ENCODE measurements around the gene KCNRG. TPM values are rescaled to one million over a fixed set of nuclear protein-coding genes. Genes with fewer than 3 reads are reported as not detected.

Gene KCNRG
- total and polyA plus RNA-seq, 2 of the 4 experiments (the other 2 are of a cell fraction), result 0.51 to 2.7 TPM

DNA sequence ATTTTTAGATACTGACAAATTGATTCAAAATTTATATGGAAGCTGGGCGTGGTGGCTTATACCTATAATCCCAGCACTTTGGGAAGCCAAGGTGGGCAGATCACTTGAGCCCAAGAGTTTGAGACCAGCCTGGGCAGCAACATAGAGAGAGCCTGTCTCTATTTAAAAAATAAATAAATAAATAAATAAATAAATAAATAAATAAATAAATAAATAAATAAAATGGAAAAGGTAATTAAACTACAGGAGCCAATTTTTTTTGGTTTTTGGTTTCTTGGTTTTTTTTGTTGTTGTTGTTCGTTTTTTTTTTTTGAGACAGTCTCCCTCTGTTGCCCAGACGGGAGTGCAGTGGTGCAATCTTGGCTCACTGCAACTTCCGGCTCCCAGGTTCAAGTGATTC lies 47.8 kb upstream of the KCNRG start (continued):
- TF ChIP-seq MAZ (IDR thresholded peaks at IDR 0.05; ENCODE audit: borderline replicate concordance, low read depth, low read length) (no peak), CEBPB (IDR thresholded peaks at IDR 0.05; ENCODE audit: low read depth, low read length) (no peak), SMC3 (IDR thresholded peaks at IDR 0.05; ENCODE audit: low read depth, low read length) (no peak)

DNA sequence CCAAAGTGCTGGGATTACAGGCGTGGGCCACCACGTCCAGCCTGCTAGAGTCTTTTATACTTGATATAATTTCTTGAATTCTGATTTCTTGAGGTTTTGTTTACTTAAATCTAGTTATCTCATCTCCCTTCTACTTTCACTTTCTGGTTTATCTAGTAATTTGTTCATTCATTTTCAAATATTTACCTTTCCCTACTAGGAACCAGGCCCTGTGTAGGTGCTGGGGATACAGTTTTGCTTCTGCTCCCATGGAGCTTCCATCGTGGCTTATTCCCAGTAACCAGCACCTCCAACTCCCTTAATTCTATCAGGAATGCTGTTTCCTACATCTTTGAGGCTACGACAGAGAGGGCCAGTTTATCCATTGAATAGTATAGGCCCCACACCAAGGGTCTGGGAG lies 42.5 kb upstream of the KCNRG start:
- Histone ChIP-seq H3K56ac (ENCODE audit: extremely low read depth, insufficient read depth, low read length) (no peak overlapping the region), H3K79me1 (ENCODE audit: low read depth in 1 of 2, low read length in 2 of 2) (no peaks in the 10 kb centered on the region), H3K4ac (ENCODE audit: low read depth, low read length) (no peak overlapping the region), H4K20me1 (ENCODE audit: insufficient read depth, low read length) (no peaks in the 10 kb centered on the region), H3K9me1 (ENCODE audit: insufficient read depth, low read length) (no peaks in the 10 kb centered on the region), H4K5ac (ENCODE audit: low read depth, low read length) (no peak overlapping the region), H2AK5ac (ENCODE audit: low read depth, low read length) (no peak overlapping the region), H2BK120ac (ENCODE audit: low read depth, low read length) (no peak overlapping the region), H2BK5ac (ENCODE audit: low read depth, low read length, poor library complexity, severe bottlenecking) (no peak overlapping the region), H3K27me3 (ENCODE audit: control insufficient read depth, insufficient read depth, low read length) (no peaks in the 10 kb centered on the region), H2BK20ac (ENCODE audit: low read depth, low read length) (no peak overlapping the region), H3K9ac (ENCODE audit: low read depth, low read length) (no peak overlapping the region), H2AFZ (replicated peaks; ENCODE audit: low read length, poor library complexity) (no peak overlapping the region), H3K18ac (ENCODE audit: low read depth, low read length) (no peak overlapping the region), H2BK15ac (ENCODE audit: low read depth, low read length) (no peak overlapping the region), H3K9me3 (ENCODE audit: control insufficient read depth, insufficient read depth, low read length) (no peaks in the 10 kb centered on the region), H3K4me3 (ENCODE audit: insufficient read depth, low read depth, low read length) (no peak overlapping the region), H2AK9ac (replicated peaks; ENCODE audit: low read depth, low read length, poor library complexity) (no peak overlapping the region), H4K8ac (ENCODE audit: low read depth in 2 of 2, low read length in 2 of 2) (no peak overlapping the region), H3K4me1 (ENCODE audit: control insufficient read depth, insufficient read depth, low read length) (peaks cover 4% of the 10 kb centered on the region), H3K23ac (ENCODE audit: low read depth, low read length) (no peak overlapping the region), H3K36me3 (ENCODE audit: control insufficient read depth, insufficient read depth, low read length) (no peaks in the 10 kb centered on the region), H3K14ac (replicated peaks; ENCODE audit: low read depth, low read length) (no peak overlapping the region), H3K4me2 (ENCODE audit: low read depth, low read length) (peak overlapping the region; percentile 50), H3K27ac (ENCODE audit: insufficient read depth, low read length) (no peak overlapping the region), H4K91ac (ENCODE audit: insufficient read depth, low read depth, low read length) (no peak overlapping the region)
- no TSS peak for BruUV-seq (replicated peaks)
- DNase-seq, result no peak
- CTCF ChIA-PET, result interaction anchor here (1.4 kb wide), 1 partner anchor 25 kb away, joined by 6 read pairs; no protein-coding TSS in a partner anchor
- dilution Hi-C loops (cut with HindIII; ENCODE audit: low sequenced_read_pairs, unreplicated experiment) (no loop called here), intact Hi-C loops (cut with micrococcal nuclease) (loop anchor here (1.0 kb wide), 1 partner anchor 26 kb away; no protein-coding TSS in a partner anchor), in situ Hi-C loops (cut with MboI; ENCODE audit: low sequenced_read_pairs) (loop anchor here (10.0 kb wide), 1 partner anchor 1102 kb away; no protein-coding TSS in a partner anchor)
- no peak for ATAC-seq (ENCODE audit: low read depth)
- no CpG with 5 or more reads among the region's 4 CpGs for WGBS, 2 experiments (ENCODE audit: extremely low coverage in 2 of 2, insufficient read length in 1 of 2)
- POLR2A ChIA-PET (ENCODE audit: unreplicated experiment), result no interaction called here
- TF ChIP-seq SMC3 (IDR thresholded peaks at IDR 0.05; ENCODE audit: low read depth, low read length), result no peak
- TF ChIP-seq RFX5 (IDR thresholded peaks at IDR 0.05; ENCODE audit: low read depth, low read length), result no peak
- no peak for TF ChIP-seq RCOR1 (IDR thresholded peaks at IDR 0.05; ENCODE audit: insufficient replicate concordance, low read length)
- TF ChIP-seq CEBPB (IDR thresholded peaks at IDR 0.05; ENCODE audit: low read depth, low read length), result no peak
- TF ChIP-seq, protein P1, sequence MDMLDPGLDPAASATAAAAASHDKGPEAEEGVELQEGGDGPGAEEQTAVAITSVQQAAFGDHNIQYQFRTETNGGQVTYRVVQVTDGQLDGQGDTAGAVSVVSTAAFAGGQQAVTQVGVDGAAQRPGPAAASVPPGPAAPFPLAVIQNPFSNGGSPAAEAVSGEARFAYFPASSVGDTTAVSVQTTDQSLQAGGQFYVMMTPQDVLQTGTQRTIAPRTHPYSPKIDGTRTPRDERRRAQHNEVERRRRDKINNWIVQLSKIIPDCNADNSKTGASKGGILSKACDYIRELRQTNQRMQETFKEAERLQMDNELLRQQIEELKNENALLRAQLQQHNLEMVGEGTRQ (IDR thresholded peaks at IDR 0.05; ENCODE audit: low read depth, low read length), result no peak

Measured in IMR-90 (cell line).